Lower leg skin (tissue), 3 donors: ENCODE data around the gene PPP2R3C.

Source experiments
- CTCF ChIP-seq, 3 donors: fragments of 450-650 bp; IDR thresholded peaks; one replicate each; pipeline ENCODE4 v1.5.1; 2016; ENCODE audit warnings: antibody characterized with exemption in 3 of 3, mild to moderate bottlenecking in 3 of 3, moderate library complexity in 2 of 3
- POLR2A ChIP-seq, 2 donors: fragments of 450-650 bp; IDR thresholded peaks; one replicate each; pipeline ENCODE4 v1.6.1; 2016 to 2017; ENCODE audit warnings: antibody characterized with exemption in 2 of 2, mild to moderate bottlenecking in 1 of 2, moderate library complexity in 1 of 2

GRCh38 chr14:35154016-35154415 is 32.2 kb upstream of the PPP2R3C start:
- TF ChIP-seq CTCF (IDR thresholded peaks at IDR 0.05) (no peak), POLR2A (IDR thresholded peaks at IDR 0.05) (no peak)
